Measurements from ENCODE around the gene TNP2. TPM values are rescaled to one million over a fixed set of nuclear protein-coding genes. Genes with fewer than 3 reads are reported as not detected.

The TNP2 gene
- total and polyA plus RNA-seq, 2 experiments from 2014 or later: not detected

GRCh38 chr16:11276896-11277593 lies 7.9 kb upstream of the TNP2 start:
- no peak overlapping the region for H3K4me3 ChIP-seq
- H3K27ac ChIP-seq: no peak overlapping the region
- H3K9me3 ChIP-seq (ENCODE audit: low read depth): no peaks in the 10 kb centered on the region
- H3K36me3 ChIP-seq: no peaks in the 10 kb centered on the region
- TF ChIP-seq CTCF (IDR thresholded peaks at IDR 0.05; ENCODE audit: low read depth, low read length): no peak
- H3K27me3 ChIP-seq: no peaks in the 10 kb centered on the region
- no peak for DNase-seq (ENCODE audit: low read depth in 1 of 2, low spot score in 1 of 2)
- no peaks in the 10 kb centered on the region for H3K4me1 ChIP-seq (ENCODE audit: low read depth)

- no peak for TF ChIP-seq CTCF (IDR thresholded peaks at IDR 0.05; ENCODE audit: low read depth, low read length)
- no peak for DNase-seq (ENCODE audit: low read depth in 1 of 2, low spot score in 1 of 2)
- no peak within 1 kb of the TSS for H3K27ac ChIP-seq
- no peaks in the 10 kb centered on the region for H3K27me3 ChIP-seq
- H3K4me1 ChIP-seq (ENCODE audit: low read depth): no peaks in the 10 kb centered on the region
- no peak within 1 kb of the TSS for H3K4me3 ChIP-seq
- no peaks in the 10 kb centered on the region for H3K36me3 ChIP-seq
- H3K9me3 ChIP-seq (ENCODE audit: low read depth): no peaks in the 10 kb centered on the region
Observed at GRCh38 chr16:11276143-11276895, 7.2 kb upstream of the TNP2 start, which contains the start of gene PRM2. TSS of gene PRM2 (minus strand) at chr16:11276480. CDS start at chr16:11276370, 110 bp downstream.

GRCh38 chr16:11274964-11275363 lies 5.8 kb upstream of the TNP2 start:
- Histone ChIP-seq H3K36me3 (no peaks in the 10 kb centered on the region), H3K4me1 (ENCODE audit: low read depth) (no peaks in the 10 kb centered on the region), H3K27ac (no peak overlapping the region), H3K27me3 (no peaks in the 10 kb centered on the region), H3K4me3 (no peak overlapping the region), H3K9me3 (ENCODE audit: low read depth) (no peaks in the 10 kb centered on the region)
- no peak for DNase-seq (ENCODE audit: low read depth in 1 of 2, low spot score in 1 of 2)
- TF ChIP-seq CTCF (IDR thresholded peaks at IDR 0.05; ENCODE audit: low read depth, low read length): no peak

GRCh38 chr16:11273721-11274324 lies 4.7 kb upstream of the TNP2 start:
- TF ChIP-seq CTCF (IDR thresholded peaks at IDR 0.05; ENCODE audit: low read depth, low read length): no peak
- no peaks in the 10 kb centered on the region for H3K36me3 ChIP-seq
- H3K27ac ChIP-seq: no peak overlapping the region

GRCh38 chr16:11272921-11273720 lies 4.0 kb upstream of the TNP2 start, which contains the start of gene PRM3:
TSS of gene PRM3 (minus strand) at chr16:11273629. CDS start at chr16:11273595, 34 bp downstream.
- H3K4me3 ChIP-seq: no peak within 1 kb of the TSS
- no peak within 1 kb of the TSS for H3K27ac ChIP-seq
- no peaks in the 10 kb centered on the region for H3K36me3 ChIP-seq
- no peak for TF ChIP-seq CTCF (IDR thresholded peaks at IDR 0.05; ENCODE audit: low read depth, low read length)
- H3K9me3 ChIP-seq (ENCODE audit: low read depth): no peaks in the 10 kb centered on the region
- H3K4me1 ChIP-seq (ENCODE audit: low read depth): no peaks in the 10 kb centered on the region
- DNase-seq (ENCODE audit: low read depth in 1 of 2, low spot score in 1 of 2): no peak
- no peaks in the 10 kb centered on the region for H3K27me3 ChIP-seq

More at GRCh38 chr16:11273721-11274324, 4.7 kb upstream of the TNP2 start:
- no peaks in the 10 kb centered on the region for H3K9me3 ChIP-seq (ENCODE audit: low read depth)
- no peaks in the 10 kb centered on the region for H3K27me3 ChIP-seq
- peak in 1 of 2 donors; percentile 16 for DNase-seq (ENCODE audit: low read depth in 1 of 2, low spot score in 1 of 2)
- H3K4me1 ChIP-seq (ENCODE audit: low read depth): no peaks in the 10 kb centered on the region
- H3K4me3 ChIP-seq: no peak overlapping the region

Data from cardiac muscle cell (in vitro differentiated cells and primary cell).